22Rv1 (cell line): ENCODE results near the gene PPP2R5E.

Source experiments
- ZFX ChIP-seq: fragments of 450-650 bp; IDR thresholded peaks from 2 replicates; pipeline ENCODE4 v1.6.1; 2017; ENCODE audit warnings: antibody characterized with exemption, borderline replicate concordance
- TF ChIP-seq, protein P1 (sequence below): fragments of 450-650 bp; IDR thresholded peaks from 2 replicates; pipeline ENCODE4 v1.5.1; 2017; ENCODE audit warnings: mild to moderate bottlenecking

- TF ChIP-seq, protein P1, sequence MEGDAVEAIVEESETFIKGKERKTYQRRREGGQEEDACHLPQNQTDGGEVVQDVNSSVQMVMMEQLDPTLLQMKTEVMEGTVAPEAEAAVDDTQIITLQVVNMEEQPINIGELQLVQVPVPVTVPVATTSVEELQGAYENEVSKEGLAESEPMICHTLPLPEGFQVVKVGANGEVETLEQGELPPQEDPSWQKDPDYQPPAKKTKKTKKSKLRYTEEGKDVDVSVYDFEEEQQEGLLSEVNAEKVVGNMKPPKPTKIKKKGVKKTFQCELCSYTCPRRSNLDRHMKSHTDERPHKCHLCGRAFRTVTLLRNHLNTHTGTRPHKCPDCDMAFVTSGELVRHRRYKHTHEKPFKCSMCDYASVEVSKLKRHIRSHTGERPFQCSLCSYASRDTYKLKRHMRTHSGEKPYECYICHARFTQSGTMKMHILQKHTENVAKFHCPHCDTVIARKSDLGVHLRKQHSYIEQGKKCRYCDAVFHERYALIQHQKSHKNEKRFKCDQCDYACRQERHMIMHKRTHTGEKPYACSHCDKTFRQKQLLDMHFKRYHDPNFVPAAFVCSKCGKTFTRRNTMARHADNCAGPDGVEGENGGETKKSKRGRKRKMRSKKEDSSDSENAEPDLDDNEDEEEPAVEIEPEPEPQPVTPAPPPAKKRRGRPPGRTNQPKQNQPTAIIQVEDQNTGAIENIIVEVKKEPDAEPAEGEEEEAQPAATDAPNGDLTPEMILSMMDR: no peak
- TF ChIP-seq ZFX: no peak
Measured at GRCh38 chr14:63342371-63342770, 200.8 kb downstream of the PPP2R5E start.
